DMS153 treated with DMSO at 0.1 percent for 48 hours (cell line): ENCODE results near the gene MPP7.
"Not testable (repeated sequence)": the region's sequence is repeated elsewhere in the genome, so short reads cannot be mapped to it uniquely, and the experiment has no call there.

ENCODE experiments used
- DNase-seq: peaks from one replicate; lab custom pipeline; 2025; ENCODE audit not compliant: unreplicated experiment; lab: John Stamatoyannopoulos, UW

MPP7 gene

DNA sequence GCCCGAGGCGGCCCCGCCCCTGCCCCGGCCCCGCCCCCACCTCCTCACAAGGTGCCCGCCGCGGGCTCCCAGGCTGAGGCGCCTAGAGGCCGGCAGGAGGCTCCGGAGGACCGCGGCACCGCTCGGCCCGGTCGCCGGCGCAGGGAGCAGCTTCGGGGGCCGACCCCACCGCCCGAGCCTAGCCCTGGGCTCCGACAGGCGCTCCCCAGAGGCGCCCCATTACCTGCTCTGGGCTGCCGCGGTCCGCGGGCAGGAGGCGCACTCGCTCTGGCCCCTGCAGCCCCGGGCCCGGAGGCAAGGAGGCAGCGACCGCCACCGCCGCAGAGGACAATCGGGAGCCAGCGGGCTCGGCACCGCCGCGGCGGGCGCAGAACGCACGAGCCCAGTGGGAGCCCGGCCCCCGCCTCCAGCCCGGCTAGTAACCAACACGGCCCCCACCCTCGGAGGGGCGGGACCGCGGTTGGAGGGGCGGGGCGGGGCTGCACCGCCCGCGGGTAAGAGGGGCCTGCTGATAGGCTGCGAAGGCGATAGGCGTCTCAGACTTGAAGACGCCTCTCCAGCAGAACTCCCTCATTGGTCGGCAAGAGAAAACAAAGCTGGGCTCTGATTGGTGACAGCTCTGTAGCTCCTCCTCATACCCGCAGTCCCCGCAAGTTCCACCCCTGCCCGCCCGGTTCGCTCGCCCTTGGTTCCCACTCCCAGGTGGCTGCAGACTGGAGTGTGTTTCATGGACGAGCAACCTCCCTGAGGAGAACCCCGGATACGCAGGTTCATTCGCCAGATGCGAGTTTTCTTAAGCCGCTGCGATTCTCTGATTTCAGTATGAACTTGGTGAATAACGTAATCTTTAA, at the start of gene MPP7:
Gene MPP7 (minus strand): TSS at position 427 of the 851 bp plus-strand sequence. CDS start 64,460 bp downstream, outside the sequence.
- peak; percentile 66 for DNase-seq

DNA sequence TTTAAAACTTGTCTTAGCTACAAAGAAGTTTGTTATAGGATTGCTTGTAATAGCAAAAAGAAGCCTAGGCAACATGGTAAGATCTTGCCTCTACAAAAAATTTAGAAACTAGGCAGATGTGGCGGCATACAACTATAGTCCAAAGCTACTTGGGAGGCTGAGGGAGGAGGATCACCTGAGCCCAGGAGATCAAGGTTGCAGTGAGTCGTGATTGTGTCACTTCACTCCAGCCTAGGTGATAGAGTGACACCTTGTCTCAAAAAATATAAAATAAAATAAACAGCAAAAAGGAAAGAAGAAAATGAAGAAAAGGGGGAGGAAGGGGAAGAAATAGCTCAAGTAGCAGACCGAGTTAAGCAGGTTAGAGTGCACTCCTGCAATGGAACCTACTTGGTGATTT, 47.0 kb upstream of the MPP7 start:
- DNase-seq, result no peak

DNA sequence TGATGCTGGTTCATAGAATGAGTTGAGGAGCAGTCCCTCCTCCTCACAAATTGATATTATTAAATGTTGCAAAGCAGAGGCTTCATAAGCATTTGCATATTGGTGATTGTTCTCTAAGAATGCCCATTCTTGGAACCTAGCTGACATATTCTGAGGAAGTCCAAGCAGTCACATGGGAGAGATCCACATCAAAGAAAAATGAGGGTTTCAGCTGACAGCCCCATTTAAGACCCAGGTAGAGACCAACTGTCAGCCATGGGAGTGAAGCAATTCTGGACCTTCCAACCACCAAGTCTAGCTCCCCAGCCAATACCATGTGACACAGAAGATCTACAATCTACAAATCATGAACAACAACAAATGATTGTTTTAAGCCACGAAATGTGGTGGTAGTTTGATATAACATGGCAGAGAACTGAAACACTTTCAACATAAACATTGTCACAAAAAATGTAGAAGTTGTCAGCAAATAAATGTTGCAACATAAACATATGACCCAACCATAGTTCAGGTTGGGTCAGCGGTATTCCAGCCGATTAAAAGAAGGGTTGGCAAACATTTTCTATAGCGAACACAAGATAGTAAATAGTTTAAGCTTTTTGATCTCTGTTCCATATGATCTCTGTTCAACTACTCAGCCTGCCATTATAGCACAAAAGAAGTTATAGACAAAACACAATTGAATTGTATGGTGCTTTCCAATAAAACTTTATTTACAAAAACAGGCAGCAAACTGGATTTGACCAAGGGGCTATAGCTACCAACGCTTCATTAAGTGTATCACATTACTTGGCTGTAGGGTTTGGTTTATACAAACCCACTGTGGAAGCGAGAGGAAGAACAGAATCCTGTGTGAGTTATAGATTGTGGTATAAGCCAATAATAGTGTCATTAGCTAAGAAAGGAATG, 41.4 kb upstream of the MPP7 start:
- DNase-seq, result no peak

DNA sequence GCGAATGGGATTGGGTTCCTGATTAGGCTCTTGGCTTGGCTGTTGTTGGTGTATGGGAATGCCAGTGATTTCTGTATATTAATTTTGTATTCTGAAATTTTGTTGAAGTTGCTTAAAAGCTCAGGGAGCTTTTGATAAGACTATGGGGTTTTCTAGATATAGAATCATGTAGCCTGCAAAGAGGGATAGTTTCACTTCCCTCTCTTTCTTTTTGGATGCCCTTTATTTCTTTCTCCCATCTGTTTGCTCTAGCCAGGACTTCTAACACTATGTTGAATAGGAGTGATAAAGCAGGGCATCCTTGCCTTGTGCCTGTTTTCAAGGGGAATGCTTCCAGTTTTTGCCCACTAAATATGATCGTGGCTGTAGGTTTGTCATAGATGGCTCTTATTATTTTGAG, 40.4 kb upstream of the MPP7 start:
- no peak for DNase-seq

DNA sequence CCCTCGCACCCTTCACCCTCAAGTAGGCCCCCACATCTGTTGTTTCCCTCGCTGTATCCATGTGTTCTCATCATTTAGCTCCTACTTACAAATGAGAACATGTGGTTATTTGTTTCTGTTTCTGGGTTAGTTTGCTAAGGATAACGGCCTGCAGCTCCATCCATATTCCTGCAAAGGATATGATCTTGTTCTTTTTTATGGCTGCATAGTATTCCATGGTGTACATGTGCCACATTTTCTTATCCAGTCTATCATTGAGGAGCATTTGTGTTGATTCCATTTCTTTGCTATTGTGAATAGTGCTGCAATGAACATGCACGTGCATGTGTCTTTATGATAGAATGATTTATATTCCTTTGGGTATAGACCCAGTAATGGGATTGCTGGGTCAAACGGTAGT, 38.8 kb upstream of the MPP7 start:
- DNase-seq, result not testable (repeated sequence)

DNA sequence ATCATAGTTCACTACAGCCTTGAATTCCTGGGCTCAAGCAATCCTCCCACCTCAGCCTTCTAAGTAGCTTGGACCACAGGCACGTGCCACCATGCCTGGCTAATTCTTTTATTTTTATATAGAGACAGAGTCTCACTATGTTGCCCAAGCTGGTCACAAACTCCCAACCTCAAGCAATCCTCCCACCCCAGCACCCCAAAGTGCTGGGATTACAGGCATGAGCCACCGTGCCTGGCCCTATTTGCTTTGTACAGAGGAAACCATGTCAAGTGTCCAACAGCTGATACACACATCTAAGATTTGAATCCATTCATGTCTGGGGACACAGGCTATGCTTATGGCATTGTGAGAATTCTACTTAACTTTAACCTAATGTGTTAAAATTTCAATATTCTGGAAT, 29.9 kb upstream of the MPP7 start:
- no peak for DNase-seq

DNA sequence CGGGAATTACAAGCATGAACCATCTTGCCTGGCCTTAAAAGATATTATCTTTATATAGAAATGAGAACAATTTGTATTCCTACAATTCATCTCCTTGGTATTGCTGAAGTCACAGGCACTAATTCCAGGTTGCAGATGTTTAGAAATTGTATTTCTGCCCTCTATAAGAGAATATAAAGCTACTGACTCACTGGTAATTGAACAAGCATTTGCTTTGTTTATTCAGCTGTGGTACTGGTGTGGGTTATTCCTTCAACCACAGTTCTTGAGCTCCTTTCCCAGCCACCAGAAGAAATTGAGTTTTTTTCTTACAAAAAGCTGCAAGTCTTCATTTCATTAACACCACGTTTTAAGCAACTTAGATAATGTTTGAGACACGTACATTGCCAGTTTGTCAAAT, 29.0 kb upstream of the MPP7 start:
- DNase-seq, result no peak

DNA sequence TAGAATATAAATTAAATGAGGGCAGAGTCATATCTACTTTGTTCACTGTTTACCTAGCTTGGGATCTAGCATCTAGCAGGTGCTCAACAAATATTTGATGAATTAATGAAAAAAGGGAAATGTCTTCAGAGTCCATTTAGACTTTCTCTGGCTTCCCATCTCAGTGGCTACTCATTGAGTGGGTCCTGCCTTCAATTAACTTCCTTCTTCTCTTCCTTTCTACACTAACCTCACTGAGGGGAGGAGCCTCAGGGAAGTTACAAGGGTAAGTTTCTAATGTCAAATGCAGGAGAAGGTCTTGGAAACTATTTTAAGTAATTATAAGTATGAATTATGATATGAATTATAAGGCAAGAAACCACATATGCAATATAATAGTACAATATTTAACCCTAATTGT, 28.2 kb upstream of the MPP7 start:
- DNase-seq, result no peak

DNA sequence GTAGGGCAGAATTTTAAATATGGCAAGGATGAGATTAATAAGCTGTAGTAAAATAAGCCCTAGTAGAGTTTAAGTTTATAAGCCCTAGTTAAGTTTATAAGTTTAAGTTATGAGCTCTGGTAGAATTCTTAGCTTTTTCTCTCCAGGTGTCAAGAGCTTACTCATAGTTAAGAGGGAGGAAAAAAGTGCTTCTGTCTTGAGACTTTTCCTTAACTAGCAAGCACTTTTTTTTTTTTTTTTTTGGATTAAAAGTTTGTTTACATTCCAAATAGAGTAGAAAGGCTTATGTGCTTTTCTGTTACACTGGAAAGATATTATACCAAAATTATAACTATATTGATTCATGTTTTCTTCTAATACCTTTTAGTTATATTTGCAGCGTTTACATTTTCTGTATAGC, 25.5 kb upstream of the MPP7 start:
- no peak for DNase-seq

DNA sequence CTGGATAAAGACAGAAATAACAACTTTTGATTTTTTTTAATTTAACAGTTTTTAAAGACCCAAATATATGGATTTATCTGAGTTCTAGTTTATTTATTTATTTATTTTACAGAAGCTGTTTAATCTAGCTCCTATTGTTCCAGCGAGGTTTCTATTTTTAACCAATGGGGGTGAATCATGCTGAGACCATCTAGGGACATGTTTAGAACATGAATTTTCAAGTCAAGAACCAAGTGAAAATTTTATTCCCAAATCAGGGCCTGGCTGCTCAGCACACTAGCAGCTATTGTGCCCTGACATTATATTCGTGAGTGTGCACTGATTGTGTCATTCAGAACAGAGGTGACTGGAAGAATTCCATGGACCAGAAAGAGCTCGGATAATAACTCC, 24.6 kb upstream of the MPP7 start:
- DNase-seq, result no peak

DNA sequence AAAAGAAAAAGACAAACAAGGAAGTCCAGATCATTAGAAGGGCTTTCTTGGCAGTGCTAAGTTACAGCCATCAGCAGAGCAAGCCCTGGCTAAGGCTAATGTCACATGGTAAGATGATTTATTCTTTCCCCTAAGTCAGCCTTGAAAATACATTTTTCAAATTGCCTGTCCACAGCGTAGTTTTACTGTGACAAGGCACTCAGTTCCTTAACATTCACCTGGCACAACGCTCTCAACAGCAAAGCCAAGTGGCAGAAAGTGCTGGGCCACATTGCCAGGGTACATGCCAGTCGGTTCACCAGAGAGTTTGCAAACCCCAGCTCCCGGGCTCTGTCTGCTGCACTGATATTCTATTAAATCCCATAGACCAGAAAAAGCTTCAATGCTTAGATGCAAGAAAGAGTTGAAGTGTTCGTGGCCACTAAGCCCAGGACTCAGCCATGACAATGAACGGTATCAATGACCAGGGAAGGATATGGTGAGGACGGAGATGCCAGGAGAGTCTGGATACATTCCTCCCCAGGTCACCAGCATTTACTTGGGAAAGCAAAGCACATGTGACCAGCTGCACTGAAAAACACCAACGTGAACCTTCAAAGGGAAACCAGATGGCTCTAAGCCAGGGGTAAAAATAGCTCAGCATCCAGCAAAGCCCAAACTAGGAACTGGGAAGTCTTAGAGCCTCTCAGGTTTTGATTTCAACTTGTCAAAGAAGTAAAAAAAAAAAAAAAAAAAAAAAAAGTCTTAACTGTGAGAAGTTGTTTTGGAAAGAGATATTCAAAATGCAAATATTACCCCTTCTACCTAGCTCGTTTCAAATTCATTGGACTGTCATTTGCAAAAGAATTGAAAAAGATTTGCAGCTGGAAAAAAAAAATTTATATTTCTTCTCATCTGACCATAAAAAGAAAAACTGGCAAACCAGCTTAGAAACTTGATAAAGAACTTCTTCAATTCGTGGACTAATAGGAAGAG, 23.9 kb upstream of the MPP7 start:
- no peak for DNase-seq

DNA sequence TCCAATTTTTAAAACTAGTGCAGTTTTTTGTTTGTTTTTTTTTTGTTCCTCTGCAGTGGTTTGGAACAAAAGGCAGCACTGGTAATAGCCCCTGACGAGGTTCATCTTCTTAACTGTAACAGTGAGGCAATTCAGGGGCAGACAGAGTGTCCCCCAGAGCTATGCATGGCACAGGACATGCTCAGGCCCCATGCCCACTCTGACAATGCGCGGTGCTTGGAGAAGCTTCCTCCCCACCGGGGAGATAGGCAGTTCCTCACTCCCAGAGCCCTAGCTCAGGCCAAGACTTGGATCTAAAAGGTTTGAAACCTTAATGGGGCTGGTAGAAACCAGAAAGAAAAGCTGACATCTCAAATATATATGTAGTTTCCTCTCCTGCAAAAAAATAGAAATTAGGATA, 17.9 kb upstream of the MPP7 start:
- DNase-seq, result no peak

DNA sequence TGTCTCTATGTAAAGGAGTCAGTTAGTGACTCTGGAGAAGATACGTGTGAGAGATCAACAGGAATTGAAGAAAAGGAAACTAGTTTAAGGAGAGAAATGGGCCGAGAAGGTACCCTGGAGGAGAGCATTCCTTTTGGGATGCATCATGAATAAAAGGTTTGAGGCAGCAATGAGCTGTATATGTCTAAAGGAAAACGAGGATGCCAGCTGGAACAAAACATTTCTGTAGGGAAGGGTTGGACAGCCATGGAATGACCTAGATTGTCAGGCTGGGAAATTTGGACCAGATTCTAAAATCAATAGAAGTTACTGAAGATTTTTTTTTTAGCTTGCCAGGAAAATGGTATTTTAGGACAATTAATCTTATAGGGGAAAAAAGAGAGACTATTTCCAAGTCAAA, 17.2 kb upstream of the MPP7 start:
- DNase-seq, result no peak

DNA sequence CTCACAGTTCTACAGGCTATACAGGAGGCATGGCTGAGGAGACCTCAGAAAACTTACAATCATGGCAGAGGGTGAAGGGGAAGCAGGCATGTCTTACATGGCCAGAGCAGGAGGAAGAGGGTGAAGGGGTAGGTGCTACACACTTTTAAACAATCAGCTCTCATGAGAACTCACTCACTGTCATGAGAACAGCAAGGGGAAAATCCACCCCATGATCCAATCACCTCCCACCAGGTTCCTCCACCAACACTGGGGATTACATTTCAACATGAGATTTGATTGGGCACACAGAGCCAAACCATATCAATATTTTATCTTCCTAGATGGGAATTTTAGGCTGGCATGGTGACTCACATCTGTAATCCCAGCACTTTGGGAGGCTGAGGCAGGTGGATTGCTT, 16.2 kb upstream of the MPP7 start:
- not testable (repeated sequence) for DNase-seq

DNA sequence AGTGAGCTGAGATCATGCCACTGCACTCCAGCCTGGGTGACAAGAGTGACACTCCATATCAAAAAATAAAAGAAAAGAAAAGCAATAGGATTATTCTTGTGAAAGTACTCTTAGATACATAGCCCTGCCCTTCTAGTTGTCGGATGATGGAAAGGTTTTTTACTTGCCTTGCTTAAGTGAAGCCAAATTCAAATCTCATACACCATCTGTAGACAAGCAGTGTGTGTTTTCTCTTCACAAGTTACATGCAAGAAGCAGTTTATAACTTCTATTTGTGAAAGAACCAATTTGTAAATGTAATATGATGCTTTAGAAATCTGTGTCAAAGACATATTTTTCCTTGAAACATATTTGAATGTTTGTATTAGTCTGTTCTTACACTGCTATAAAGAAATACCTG, 15.8 kb upstream of the MPP7 start:
- no peak for DNase-seq

DNA sequence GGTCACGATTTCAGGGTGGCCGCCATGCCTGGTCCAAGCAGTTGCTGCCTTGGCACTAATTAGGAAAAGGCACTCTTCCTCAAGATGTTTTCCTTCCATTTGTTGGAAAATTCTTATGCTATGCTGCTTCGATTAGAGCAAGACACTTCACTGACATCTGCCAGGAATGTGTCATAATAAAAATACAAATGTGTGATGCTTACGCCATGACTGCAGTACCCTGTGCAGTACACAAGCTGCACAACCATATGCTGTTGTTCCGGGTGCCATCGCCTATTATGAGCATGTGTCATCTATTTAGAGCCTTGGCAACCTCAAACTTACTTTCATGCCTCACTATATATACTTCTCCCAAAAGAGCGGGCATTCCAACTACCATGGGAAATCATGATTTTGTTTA, 14.9 kb upstream of the MPP7 start:
- no peak for DNase-seq

DNA sequence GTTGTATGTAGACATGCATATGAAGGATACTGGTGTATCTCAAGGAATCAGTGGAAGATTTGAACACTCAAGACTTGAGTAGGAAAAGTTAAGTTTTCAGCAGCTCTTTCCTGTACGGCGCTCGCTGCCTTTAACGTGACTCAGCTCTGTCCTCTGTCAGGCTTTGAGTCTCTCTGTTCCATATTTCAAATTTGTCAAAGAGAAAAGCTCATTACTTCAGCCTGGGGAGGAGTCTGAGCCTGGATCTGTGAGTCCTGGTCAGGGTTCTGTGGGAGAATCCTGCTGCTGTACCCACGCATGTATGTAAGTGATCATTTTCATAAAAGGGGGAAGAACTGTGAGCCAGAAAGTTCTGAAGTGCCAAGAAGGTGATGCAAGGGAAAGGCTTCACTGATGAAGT, 13.8 kb upstream of the MPP7 start:
- DNase-seq, result no peak

DNA sequence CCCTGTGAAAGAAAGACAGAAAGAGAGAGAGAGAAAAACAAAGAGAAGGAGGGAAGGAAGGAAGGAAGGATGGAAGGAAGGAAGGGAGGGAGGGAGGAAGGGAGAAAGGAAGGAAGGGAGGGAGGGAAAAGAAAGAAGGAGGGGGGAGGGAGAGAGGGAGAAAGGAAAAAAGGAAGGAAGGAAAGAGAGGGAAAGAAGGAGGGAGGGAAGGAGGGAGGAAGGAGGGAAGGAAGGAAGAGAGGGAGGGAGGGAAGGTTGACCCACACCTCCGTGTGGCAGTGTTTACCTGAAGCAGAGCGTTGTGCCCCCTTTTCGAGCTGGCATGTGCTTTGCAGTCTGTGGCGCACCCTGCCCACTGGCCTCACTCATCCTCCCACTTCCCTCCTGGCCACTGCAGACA, 12.3 kb upstream of the MPP7 start:
- DNase-seq, result no peak

DNA sequence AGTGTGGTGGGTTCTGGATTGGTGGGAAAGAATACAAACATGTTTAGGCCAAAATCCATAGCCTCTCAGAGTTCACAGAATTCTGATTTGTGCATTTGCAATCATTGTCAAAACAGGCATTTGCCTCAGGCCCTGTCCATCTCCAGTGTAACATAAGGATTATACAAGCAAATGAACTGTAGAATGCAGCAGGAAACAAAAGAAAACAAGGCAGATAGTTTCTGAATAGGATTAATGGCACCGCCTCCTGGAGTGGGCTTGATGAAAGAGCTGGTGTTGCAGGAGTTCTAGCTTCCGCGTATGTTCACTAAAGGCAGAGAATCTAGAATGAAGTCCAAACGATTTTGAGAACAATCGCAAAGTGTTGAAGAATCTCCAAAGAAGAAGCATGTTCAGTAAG, 11.3 kb upstream of the MPP7 start:
- no peak for DNase-seq

DNA sequence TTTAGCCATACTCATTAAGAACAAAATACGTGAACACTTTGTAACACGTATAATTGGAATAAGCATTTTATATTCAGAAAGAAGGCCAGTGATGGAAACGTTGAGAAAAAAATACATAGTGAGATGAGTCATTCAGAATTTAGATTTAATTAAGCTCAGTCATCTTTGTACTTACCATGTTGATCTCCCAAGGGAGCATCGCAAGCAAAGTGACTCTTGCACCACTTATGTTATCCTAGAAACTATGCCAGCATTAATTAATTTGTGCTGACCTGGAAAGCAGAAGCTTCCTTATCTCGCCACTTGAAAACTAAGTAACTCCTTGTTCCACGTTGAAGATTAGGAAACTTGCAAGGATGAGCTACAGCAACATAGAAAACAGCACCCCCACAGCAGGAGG, 9.7 kb upstream of the MPP7 start:
- DNase-seq, result no peak

DNA sequence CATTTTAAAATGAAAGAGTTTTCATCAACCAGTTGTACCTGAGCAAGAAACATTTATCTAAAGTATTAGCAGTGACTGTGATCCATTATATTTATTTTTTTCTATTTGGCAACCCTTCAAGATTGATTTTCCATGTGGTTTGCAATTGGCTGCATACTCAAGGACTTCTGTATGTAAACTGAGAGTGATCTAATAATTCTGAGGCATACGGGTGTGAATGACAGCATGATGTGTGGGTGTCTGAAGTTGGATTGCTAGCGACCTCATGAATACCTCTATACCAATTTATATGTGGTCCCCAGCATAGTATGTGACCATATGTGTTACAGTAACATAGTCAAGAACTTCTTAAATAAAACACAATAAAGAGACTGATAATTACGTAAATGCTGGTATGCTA, 8.2 kb upstream of the MPP7 start:
- DNase-seq, result no peak
